Measurements from ENCODE around the gene VAC14.

Gene VAC14

GRCh38 chr16:70740914-70741782, 59.8 kb downstream of the VAC14 start:
- peak; percentile 51 for DNase-seq

- no peak for DNase-seq
Observed at GRCh38 chr16:70740174-70740913, 60.6 kb downstream of the VAC14 start.

- no peak for DNase-seq
Observed at GRCh38 chr16:70739389-70739788, 61.6 kb downstream of the VAC14 start.

GRCh38 chr16:70738083-70738977, 62.6 kb downstream of the VAC14 start:
- DNase-seq: peak; percentile 70

GRCh38 chr16:70737377-70738082, 63.4 kb downstream of the VAC14 start:
- DNase-seq: peak; percentile 87

GRCh38 chr16:70736465-70737376, 64.2 kb downstream of the VAC14 start:
- no peak for DNase-seq

- DNase-seq: no peak
Observed at GRCh38 chr16:70735141-70735979, 65.6 kb downstream of the VAC14 start.

GRCh38 chr16:70734522-70735095, 66.3 kb downstream of the VAC14 start:
- no peak for DNase-seq

GRCh38 chr16:70730944-70731343, 70.0 kb downstream of the VAC14 start:
- DNase-seq: no peak

GRCh38 chr16:70730031-70730430, 70.9 kb downstream of the VAC14 start:
- DNase-seq: peak; percentile 70

- DNase-seq: no peak
Observed at GRCh38 chr16:70729292-70729691, 71.7 kb downstream of the VAC14 start.

GRCh38 chr16:70728150-70728549, 72.8 kb downstream of the VAC14 start:
- no peak for DNase-seq

- peak; percentile 60 for DNase-seq
Observed at GRCh38 chr16:70726892-70727361, 74.0 kb downstream of the VAC14 start.

GRCh38 chr16:70725912-70726828, 74.8 kb downstream of the VAC14 start:
- peak; percentile 79 for DNase-seq

- DNase-seq: peak; percentile 60
Observed at GRCh38 chr16:70725024-70725911, 75.7 kb downstream of the VAC14 start.

- peak; percentile 25 for DNase-seq
Observed at GRCh38 chr16:70724146-70725023, 76.6 kb downstream of the VAC14 start.

Data from eye (tissue), 1 donor.